ENCODE measurements around the gene TNFRSF12A. TPM values are rescaled to one million over a fixed set of nuclear protein-coding genes. Genes with fewer than 3 reads are reported as not detected.
A peak's percentile ranks its signal among the peaks of the same experiment; 100 is the strongest.

Gene TNFRSF12A
- total RNA-seq, 1 donor from 2014 or later: 14.3 TPM

DNA sequence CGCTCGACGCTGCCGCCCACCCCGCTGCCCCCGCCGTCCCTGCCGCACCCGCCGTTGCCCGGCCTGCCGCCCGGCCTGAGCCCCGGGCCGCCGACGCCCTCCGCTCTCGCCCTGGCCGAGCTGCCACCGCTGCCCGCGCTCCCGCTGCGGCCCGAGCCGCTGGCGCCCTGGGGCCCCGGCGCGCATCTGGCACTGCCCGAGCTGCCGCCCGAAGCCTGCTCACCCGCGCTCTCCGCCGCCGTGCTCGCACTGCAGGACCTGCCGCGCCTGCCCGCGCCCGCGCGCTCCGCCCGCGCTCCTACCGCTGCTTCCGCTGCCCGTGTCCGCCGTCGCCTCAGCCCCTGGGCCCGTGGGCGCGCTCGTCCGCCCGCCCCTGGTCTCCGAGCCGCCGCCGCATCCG, 15.8 kb upstream of the TNFRSF12A start:
- H3K9me3 ChIP-seq (ENCODE audit: low read depth): no peaks in the 10 kb centered on the region
- H3K27ac Mint-ChIP-seq: no peak overlapping the region
- peak; percentile 50 for DNase-seq (ENCODE audit: low spot score)
- no peak overlapping the region for H2AFZ ChIP-seq (replicated peaks)
- H3K4me1 Mint-ChIP-seq: peaks cover 18% of the 10 kb centered on the region
- H3K27me3 Mint-ChIP-seq (ENCODE audit: insufficient read depth, low read depth): peaks cover 38% of the 10 kb centered on the region
- H3F3A ChIP-seq (ENCODE audit: low read depth): peaks cover 37% of the 10 kb centered on the region
- H3K9ac ChIP-seq: no peak overlapping the region
- no peak overlapping the region for H3K4me3 ChIP-seq
- no peaks in the 10 kb centered on the region for H3K36me3 ChIP-seq
- no peak overlapping the region for H3K4me3 Mint-ChIP-seq
- no peaks in the 10 kb centered on the region for H3K79me2 ChIP-seq (ENCODE audit: low read depth)
- no peak overlapping the region for H3K4me2 ChIP-seq
- peaks cover 48% of the 10 kb centered on the region for H3K27me3 ChIP-seq
- peaks cover 2% of the 10 kb centered on the region for H3K9me3 Mint-ChIP-seq
- no peaks in the 10 kb centered on the region for H3K36me3 Mint-ChIP-seq
- H3K27ac ChIP-seq: no peak overlapping the region
- H4K20me1 ChIP-seq (ENCODE audit: low read depth): peaks cover 11% of the 10 kb centered on the region
- H3K4me1 ChIP-seq: peaks cover 19% of the 10 kb centered on the region
- TF ChIP-seq, protein P1, sequence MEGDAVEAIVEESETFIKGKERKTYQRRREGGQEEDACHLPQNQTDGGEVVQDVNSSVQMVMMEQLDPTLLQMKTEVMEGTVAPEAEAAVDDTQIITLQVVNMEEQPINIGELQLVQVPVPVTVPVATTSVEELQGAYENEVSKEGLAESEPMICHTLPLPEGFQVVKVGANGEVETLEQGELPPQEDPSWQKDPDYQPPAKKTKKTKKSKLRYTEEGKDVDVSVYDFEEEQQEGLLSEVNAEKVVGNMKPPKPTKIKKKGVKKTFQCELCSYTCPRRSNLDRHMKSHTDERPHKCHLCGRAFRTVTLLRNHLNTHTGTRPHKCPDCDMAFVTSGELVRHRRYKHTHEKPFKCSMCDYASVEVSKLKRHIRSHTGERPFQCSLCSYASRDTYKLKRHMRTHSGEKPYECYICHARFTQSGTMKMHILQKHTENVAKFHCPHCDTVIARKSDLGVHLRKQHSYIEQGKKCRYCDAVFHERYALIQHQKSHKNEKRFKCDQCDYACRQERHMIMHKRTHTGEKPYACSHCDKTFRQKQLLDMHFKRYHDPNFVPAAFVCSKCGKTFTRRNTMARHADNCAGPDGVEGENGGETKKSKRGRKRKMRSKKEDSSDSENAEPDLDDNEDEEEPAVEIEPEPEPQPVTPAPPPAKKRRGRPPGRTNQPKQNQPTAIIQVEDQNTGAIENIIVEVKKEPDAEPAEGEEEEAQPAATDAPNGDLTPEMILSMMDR (IDR thresholded peaks at IDR 0.05): no peak
- TF ChIP-seq EZH2 (IDR thresholded peaks at IDR 0.05): no peak
- no peak for TF ChIP-seq EZH2phosphoT487 (IDR thresholded peaks at IDR 0.05)

DNA sequence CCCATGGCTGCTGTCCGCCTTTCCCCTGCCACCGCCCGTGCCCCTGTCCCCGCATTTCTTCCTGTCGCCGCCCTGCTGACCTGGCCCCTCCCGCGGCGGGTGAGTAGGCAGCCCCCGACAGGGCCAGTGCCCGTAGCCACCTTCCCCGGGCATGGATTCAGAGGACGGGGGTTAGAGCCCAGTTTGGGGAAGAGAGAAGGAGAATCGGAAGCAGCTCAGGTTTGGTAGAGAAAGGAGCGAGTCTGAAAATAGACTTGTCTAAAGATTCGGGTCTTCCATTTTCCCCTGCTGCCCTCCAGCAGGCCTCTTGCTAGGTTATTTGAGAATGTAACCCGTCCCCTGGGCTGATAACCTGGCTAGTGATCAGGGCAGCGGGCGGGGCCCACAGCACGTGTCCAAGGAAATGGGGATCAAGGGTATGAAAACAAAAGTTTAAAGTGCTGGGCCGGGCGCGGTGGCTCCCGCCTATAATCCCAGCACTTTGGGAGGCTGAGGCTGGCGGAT, 15.3 kb upstream of the TNFRSF12A start:
- no peak overlapping the region for H3K27ac ChIP-seq

DNA sequence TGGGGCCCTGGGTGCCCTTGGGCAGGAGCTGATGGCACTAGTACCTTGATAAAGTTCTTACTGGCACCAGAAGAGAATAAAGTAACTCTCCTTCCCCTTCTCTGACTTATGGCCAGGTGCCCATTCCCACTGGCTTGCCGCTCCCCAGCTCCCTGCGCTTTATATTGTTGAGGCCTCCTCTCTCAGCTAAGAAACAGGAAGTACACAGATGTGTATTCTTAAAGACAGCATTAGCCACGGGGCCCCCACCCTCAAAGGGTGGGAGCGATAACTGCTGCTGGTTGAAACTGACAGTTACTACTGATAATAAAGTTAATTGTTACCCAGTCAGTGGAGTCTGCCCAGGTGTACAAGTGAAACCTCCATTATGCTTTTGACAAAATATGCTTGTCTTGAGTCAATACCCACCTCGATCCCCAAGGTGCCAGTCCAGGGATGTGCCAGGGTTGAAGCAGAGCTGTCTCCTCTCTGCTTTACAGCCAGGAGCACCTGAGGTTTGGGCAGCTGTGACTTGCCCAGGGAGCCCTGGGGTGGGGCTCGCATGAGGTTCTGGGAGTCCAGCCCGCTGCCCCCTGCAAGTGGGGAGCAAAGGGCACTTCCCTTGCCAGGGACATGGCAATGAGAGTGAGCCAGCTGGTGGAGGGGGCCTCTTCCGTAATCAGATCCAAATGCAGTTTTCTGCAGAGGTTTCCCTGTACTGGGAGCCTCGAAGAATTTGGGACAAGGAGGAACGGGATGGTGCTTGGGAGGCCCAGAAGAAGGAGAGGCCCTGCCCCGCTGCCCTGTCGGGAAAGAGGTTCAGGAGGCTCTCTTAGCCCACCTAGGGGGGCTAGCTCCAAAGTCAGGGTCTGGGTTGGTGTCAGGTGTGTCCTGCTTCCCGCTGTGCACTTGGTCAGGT, 12.9 kb upstream of the TNFRSF12A start:
- Histone ChIP-seq H3F3A (ENCODE audit: low read depth) (peaks cover 49% of the 10 kb centered on the region), H3K9me3 (ENCODE audit: low read depth) (no peaks in the 10 kb centered on the region), H3K9ac (no peak overlapping the region), H3K27me3 (peaks cover 67% of the 10 kb centered on the region), H3K4me2 (peak overlapping the region; percentile 65), H3K36me3 (no peaks in the 10 kb centered on the region), H4K20me1 (ENCODE audit: low read depth) (peaks cover 11% of the 10 kb centered on the region), H3K4me1 (peaks cover 31% of the 10 kb centered on the region), H3K27ac (no peak overlapping the region), H3K79me2 (ENCODE audit: low read depth) (no peaks in the 10 kb centered on the region), H2AFZ (replicated peaks) (no peak overlapping the region), H3K4me3 (no peak overlapping the region)
- H3K27ac Mint-ChIP-seq: no peak overlapping the region
- H3K36me3 Mint-ChIP-seq: no peaks in the 10 kb centered on the region
- peaks cover 27% of the 10 kb centered on the region for H3K4me1 Mint-ChIP-seq
- H3K9me3 Mint-ChIP-seq: peaks cover 2% of the 10 kb centered on the region
- H3K27me3 Mint-ChIP-seq (ENCODE audit: insufficient read depth, low read depth): peaks cover 38% of the 10 kb centered on the region
- H3K4me3 Mint-ChIP-seq: no peak overlapping the region
- TF ChIP-seq, protein P1 (IDR thresholded peaks at IDR 0.05): no peak
- TF ChIP-seq EZH2phosphoT487 (IDR thresholded peaks at IDR 0.05) (peak; percentile 28), EZH2 (IDR thresholded peaks at IDR 0.05) (peak; percentile 20)
- no peak for DNase-seq (ENCODE audit: low spot score)

More for the DNA sequence above, 15.3 kb upstream of the TNFRSF12A start:
- peaks cover 38% of the 10 kb centered on the region for H3K27me3 Mint-ChIP-seq (ENCODE audit: insufficient read depth, low read depth)
- Histone ChIP-seq H3K36me3 (no peaks in the 10 kb centered on the region), H3K9ac (no peak overlapping the region), H3K4me3 (peak overlapping the region; percentile 20), H3K27me3 (peaks cover 53% of the 10 kb centered on the region), H3K9me3 (ENCODE audit: low read depth) (no peaks in the 10 kb centered on the region), H3K4me2 (peak overlapping the region; percentile 80), H3K4me1 (peaks cover 24% of the 10 kb centered on the region), H2AFZ (replicated peaks) (no peak overlapping the region), H3K79me2 (ENCODE audit: low read depth) (no peaks in the 10 kb centered on the region), H4K20me1 (ENCODE audit: low read depth) (peaks cover 11% of the 10 kb centered on the region), H3F3A (ENCODE audit: low read depth) (peaks cover 42% of the 10 kb centered on the region)
- peaks cover 18% of the 10 kb centered on the region for H3K4me1 Mint-ChIP-seq
- H3K27ac Mint-ChIP-seq: no peak overlapping the region
- H3K36me3 Mint-ChIP-seq: no peaks in the 10 kb centered on the region
- peak; percentile 38 for DNase-seq (ENCODE audit: low spot score)
- peaks cover 2% of the 10 kb centered on the region for H3K9me3 Mint-ChIP-seq
- H3K4me3 Mint-ChIP-seq: peak overlapping the region; percentile 79
- peak; percentile 67 for TF ChIP-seq EZH2 (IDR thresholded peaks at IDR 0.05)
- TF ChIP-seq EZH2phosphoT487 (IDR thresholded peaks at IDR 0.05): no peak
